Mammary epithelial cell (primary cell): ENCODE data around the gene PLCG1.

ENCODE experiments used
- EZH2 ChIP-seq: IDR thresholded peaks from 2 replicates; pipeline ENCODE4 v1.6.1; 2012; ENCODE audit warnings: low read length, inconsistent platforms, borderline replicate concordance
- TF ChIP-seq, protein P1 (sequence below), 2 donors: IDR thresholded peaks in 1 of 2; conservative IDR thresholded peaks in 1 of 2; 2 replicates each; pipeline ENCODE4 v1.5.1; 2011 to 2012; ENCODE audit warnings: inconsistent platforms in 2 of 2, low read length in 2 of 2, mild to moderate bottlenecking in 2 of 2, control low read depth in 1 of 2, low read depth in 1 of 2; ENCODE audit not compliant: insufficient read depth in 1 of 2; ENCODE audit errors: extremely low read depth in 1 of 2

DNA sequence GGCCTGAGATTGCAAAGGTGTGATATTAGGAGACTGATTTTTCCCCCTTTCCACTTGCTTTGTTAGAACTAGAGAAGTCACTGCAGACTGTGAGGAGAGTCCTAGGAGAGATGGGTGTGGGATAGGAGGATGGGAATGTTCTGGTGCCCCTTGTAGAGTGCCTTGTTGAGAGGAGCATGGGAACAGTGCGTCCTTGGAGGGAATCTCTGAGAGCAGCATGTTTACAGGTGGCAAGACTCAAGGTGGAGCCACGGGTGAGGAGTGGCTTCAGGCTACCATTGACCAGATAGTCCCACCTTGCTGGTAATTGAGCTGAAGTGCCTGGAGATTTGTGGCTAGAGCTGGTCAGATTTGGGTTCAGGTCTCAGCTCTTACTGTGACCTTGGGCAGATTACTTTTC lies 6.0 kb downstream of the PLCG1 start:
- TF ChIP-seq, protein P1, sequence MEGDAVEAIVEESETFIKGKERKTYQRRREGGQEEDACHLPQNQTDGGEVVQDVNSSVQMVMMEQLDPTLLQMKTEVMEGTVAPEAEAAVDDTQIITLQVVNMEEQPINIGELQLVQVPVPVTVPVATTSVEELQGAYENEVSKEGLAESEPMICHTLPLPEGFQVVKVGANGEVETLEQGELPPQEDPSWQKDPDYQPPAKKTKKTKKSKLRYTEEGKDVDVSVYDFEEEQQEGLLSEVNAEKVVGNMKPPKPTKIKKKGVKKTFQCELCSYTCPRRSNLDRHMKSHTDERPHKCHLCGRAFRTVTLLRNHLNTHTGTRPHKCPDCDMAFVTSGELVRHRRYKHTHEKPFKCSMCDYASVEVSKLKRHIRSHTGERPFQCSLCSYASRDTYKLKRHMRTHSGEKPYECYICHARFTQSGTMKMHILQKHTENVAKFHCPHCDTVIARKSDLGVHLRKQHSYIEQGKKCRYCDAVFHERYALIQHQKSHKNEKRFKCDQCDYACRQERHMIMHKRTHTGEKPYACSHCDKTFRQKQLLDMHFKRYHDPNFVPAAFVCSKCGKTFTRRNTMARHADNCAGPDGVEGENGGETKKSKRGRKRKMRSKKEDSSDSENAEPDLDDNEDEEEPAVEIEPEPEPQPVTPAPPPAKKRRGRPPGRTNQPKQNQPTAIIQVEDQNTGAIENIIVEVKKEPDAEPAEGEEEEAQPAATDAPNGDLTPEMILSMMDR (conservative IDR thresholded peaks at IDR 0.05 in 1 of 2, IDR thresholded peaks at IDR 0.05 in 1 of 2; ENCODE audit: extremely low read depth in 1 of 2, insufficient read depth in 1 of 2, low read depth in 1 of 2, low read length in 2 of 2), result no peak
- TF ChIP-seq EZH2, result no peak
